NCI-H748 treated with DMSO at 0.1 percent for 48 hours (cell line): ENCODE measurements around the gene CARNS1.
A peak's percentile ranks its signal among the peaks of the same experiment; 100 is the strongest.

Experiments used
- DNase-seq: peaks from one replicate; lab custom pipeline; 2025; lab: John Stamatoyannopoulos, UW

CARNS1 gene

GRCh38 chr11:67376063-67376820 lies 39.2 kb upstream of the CARNS1 start:
- no peak for DNase-seq

- DNase-seq = no peak
Observed at GRCh38 chr11:67376873-67377808, 38.3 kb upstream of the CARNS1 start.

GRCh38 chr11:67378544-67378943 lies 36.9 kb upstream of the CARNS1 start:
- no peak for DNase-seq

- DNase-seq = no peak
Observed at GRCh38 chr11:67379061-67380058, 36.1 kb upstream of the CARNS1 start.

GRCh38 chr11:67381244-67381972 lies 34.1 kb upstream of the CARNS1 start:
- DNase-seq = no peak

- peak; percentile 23 for DNase-seq
Observed at GRCh38 chr11:67382276-67383136, 33.0 kb upstream of the CARNS1 start.

GRCh38 chr11:67384851-67385366 lies 30.6 kb upstream of the CARNS1 start:
- DNase-seq = no peak

- DNase-seq = no peak
Observed at GRCh38 chr11:67387069-67387468, 28.4 kb upstream of the CARNS1 start.

- DNase-seq = no peak
Observed at GRCh38 chr11:67387518-67387917, 28.0 kb upstream of the CARNS1 start.

GRCh38 chr11:67389477-67389876 lies 26.0 kb upstream of the CARNS1 start:
- no peak for DNase-seq

- no peak for DNase-seq
Observed at GRCh38 chr11:67390947-67391303, 24.6 kb upstream of the CARNS1 start.

GRCh38 chr11:67391304-67392182 lies 23.9 kb upstream of the CARNS1 start, which contains the start of gene RAD9A:
Gene RAD9A (plus strand): TSS chr11:67391986. CDS start chr11:67392045, 59 bp downstream.
- peak; percentile 83 for DNase-seq

- no peak for DNase-seq
Observed at GRCh38 chr11:67392183-67392715, 23.2 kb upstream of the CARNS1 start.

- no peak for DNase-seq
Observed at GRCh38 chr11:67393437-67393836, 22.0 kb upstream of the CARNS1 start.

- no peak for DNase-seq
Observed at GRCh38 chr11:67393990-67394389, 21.5 kb upstream of the CARNS1 start.

- no peak for DNase-seq
Observed at GRCh38 chr11:67395555-67396258, 19.8 kb upstream of the CARNS1 start.

- no peak for DNase-seq
Observed at GRCh38 chr11:67396259-67396581, 19.3 kb upstream of the CARNS1 start.
